ENCODE results near the gene PROZ. TPM values are rescaled to one million over a fixed set of nuclear protein-coding genes. Genes with fewer than 3 reads are reported as not detected.

The PROZ gene
- polyA plus RNA-seq, 1 of the 3 experiments (the other 2 are of a cell fraction): not detected

DNA sequence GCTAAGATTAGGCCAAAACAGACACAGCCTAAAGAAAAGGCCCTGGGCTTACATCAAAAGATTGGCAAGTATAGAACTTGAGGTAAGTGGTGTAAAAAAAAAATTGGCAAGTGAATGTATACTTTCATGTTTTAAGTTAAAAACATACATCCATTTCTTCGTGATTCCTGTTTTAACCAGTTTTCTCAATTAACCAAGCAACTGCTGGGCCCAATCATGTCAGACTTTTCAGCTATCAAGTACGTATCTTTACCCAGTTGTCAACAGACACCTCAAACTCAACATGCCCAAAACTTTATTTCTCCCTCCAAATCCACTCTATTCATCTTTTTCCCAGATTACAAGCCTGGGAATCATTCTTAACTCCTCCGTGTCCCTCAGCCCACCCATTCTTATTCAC is 49.0 kb downstream of the PROZ start:
- ChIA-PET CTCF (interaction anchor here (0.7 kb wide), 1 partner anchor 265 kb away, joined by 3 read pairs; no protein-coding TSS in a partner anchor), POLR2A (no interaction called here)
- peaks cover 53% of the 10 kb centered on the region for H4K20me1 ChIP-seq (ENCODE audit: insufficient read depth)
- no peaks in the 10 kb centered on the region for H3K9me2 ChIP-seq
- H3K9me3 ChIP-seq: no peaks in the 10 kb centered on the region
- H3K27me3 ChIP-seq (ENCODE audit: insufficient read depth): no peaks in the 10 kb centered on the region
- peaks cover 87% of the 10 kb centered on the region for H3K79me2 ChIP-seq (ENCODE audit: insufficient read depth)
- no peak for TF ChIP-seq GABPA (IDR thresholded peaks at IDR 0.05; ENCODE audit: low read depth)
- no peak for TF ChIP-seq GATA2 (CRISPR knock-in tag; IDR thresholded peaks at IDR 0.05)
- TF ChIP-seq JUND (IDR thresholded peaks at IDR 0.05): no peak
- TF ChIP-seq, protein P1, sequence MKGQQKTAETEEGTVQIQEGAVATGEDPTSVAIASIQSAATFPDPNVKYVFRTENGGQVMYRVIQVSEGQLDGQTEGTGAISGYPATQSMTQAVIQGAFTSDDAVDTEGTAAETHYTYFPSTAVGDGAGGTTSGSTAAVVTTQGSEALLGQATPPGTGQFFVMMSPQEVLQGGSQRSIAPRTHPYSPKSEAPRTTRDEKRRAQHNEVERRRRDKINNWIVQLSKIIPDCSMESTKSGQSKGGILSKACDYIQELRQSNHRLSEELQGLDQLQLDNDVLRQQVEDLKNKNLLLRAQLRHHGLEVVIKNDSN (IDR thresholded peaks at IDR 0.05; ENCODE audit: borderline replicate concordance, low read depth): no peak
- TF ChIP-seq EZH2phosphoT487 (IDR thresholded peaks at IDR 0.05; ENCODE audit: borderline replicate concordance, low read depth): no peak
- TF ChIP-seq FOXM1 (IDR thresholded peaks at IDR 0.05; ENCODE audit: low read depth): no peak
- TF ChIP-seq SMC3 (IDR thresholded peaks at IDR 0.05; ENCODE audit: low read depth, low read length): no peak
- TF ChIP-seq EP300 (IDR thresholded peaks at IDR 0.05; ENCODE audit: borderline replicate concordance in 1 of 2, low read depth in 1 of 2, low read length in 1 of 2): no peak
- no peak for TF ChIP-seq RFX5 (IDR thresholded peaks at IDR 0.05; ENCODE audit: low read length)
- no peak for TF ChIP-seq ZBTB33 (IDR thresholded peaks at IDR 0.05; ENCODE audit: borderline replicate concordance, low read depth)
- no peak for TF ChIP-seq FOSL2 (IDR thresholded peaks at IDR 0.05; ENCODE audit: borderline replicate concordance, low read depth)
- no peak for TF ChIP-seq REST (IDR thresholded peaks at IDR 0.05; ENCODE audit: low read depth, low read length)
- TF ChIP-seq NFIC (IDR thresholded peaks at IDR 0.05; ENCODE audit: borderline replicate concordance): no peak
- TF ChIP-seq, protein P2, sequence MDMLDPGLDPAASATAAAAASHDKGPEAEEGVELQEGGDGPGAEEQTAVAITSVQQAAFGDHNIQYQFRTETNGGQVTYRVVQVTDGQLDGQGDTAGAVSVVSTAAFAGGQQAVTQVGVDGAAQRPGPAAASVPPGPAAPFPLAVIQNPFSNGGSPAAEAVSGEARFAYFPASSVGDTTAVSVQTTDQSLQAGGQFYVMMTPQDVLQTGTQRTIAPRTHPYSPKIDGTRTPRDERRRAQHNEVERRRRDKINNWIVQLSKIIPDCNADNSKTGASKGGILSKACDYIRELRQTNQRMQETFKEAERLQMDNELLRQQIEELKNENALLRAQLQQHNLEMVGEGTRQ (IDR thresholded peaks at IDR 0.05; ENCODE audit: borderline replicate concordance, low read depth, low read length): no peak
- no peak for TF ChIP-seq ELF1 (IDR thresholded peaks at IDR 0.05)
- H3K4me2 ChIP-seq: peak overlapping the region; percentile 86
- H3K27ac ChIP-seq (ENCODE audit: low read depth in 2 of 2, low read length in 1 of 2): peak overlapping the region; percentile 93 to 97; a peak in 3 of 4 replicates
- peaks cover 11 to 35% of the 10 kb centered on the region in 2 experiments for H3K4me1 ChIP-seq (ENCODE audit: control insufficient read depth in 1 of 2, insufficient read depth in 2 of 2, low read depth in 1 of 2, low read length in 1 of 2)
- no peak for DNase-seq
- no peak overlapping the region; the same call in 1 of the 2 replicates for H2AFZ ChIP-seq (ENCODE audit: low read depth)
- peak overlapping the region; percentile 82 to 97 for H3K4me3 ChIP-seq (ENCODE audit: low read depth in 2 of 2, low read length in 1 of 2)
- peak overlapping the region; percentile 98 for H3K9ac ChIP-seq
- H3F3A ChIP-seq (replicated peaks; ENCODE audit: insufficient read depth): peaks cover 7% of the 10 kb centered on the region
- peaks cover 18 to 30% of the 10 kb centered on the region in 2 experiments for H3K36me3 ChIP-seq (replicated peaks in 1 of 2; ENCODE audit: control insufficient read depth in 1 of 2, insufficient read depth in 2 of 2, low read length in 1 of 2)
- 61% methylated on average over 3 of the region's 3 CpGs for WGBS (ENCODE audit: low lambda C conversion rate)

All from SK-N-SH (cell line).